ENCODE results near the gene FOXR1.
A peak's percentile ranks its signal among the peaks of the same experiment; 100 is the strongest.

The FOXR1 gene

GRCh38 chr11:118971646-118972045 is at the start of gene FOXR1:
FOXR1 (plus strand) TSS chr11:118971761; CDS start chr11:118971932, 171 bp downstream.
- DNase-seq (ENCODE audit: low read depth) = no peak

- DNase-seq (ENCODE audit: low read depth) = no peak
Observed at GRCh38 chr11:118921929-118922744, 49.4 kb upstream of the FOXR1 start.

- no peak for DNase-seq (ENCODE audit: low read depth)
Observed at GRCh38 chr11:118922745-118923627, 48.6 kb upstream of the FOXR1 start.

GRCh38 chr11:118923721-118924587 is 47.6 kb upstream of the FOXR1 start:
- no peak for DNase-seq (ENCODE audit: low read depth)

- no peak for DNase-seq (ENCODE audit: low read depth)
Observed at GRCh38 chr11:118924591-118925585, 46.7 kb upstream of the FOXR1 start.

GRCh38 chr11:118927554-118928100 is 43.9 kb upstream of the FOXR1 start:
- DNase-seq (ENCODE audit: low read depth) = no peak

GRCh38 chr11:118928101-118928869 is 43.3 kb upstream of the FOXR1 start:
- DNase-seq (ENCODE audit: low read depth) = peak; percentile 90

GRCh38 chr11:118928870-118929500 is 42.6 kb upstream of the FOXR1 start:
- DNase-seq (ENCODE audit: low read depth) = no peak

GRCh38 chr11:118929501-118930093 is 42.0 kb upstream of the FOXR1 start:
- DNase-seq (ENCODE audit: low read depth) = no peak

- peak; percentile 81 for DNase-seq (ENCODE audit: low read depth)
Observed at GRCh38 chr11:118930094-118930712, 41.4 kb upstream of the FOXR1 start.

- no peak for DNase-seq (ENCODE audit: low read depth)
Observed at GRCh38 chr11:118931571-118931970, 40.0 kb upstream of the FOXR1 start.

- no peak for DNase-seq (ENCODE audit: low read depth)
Observed at GRCh38 chr11:118933486-118933885, 38.1 kb upstream of the FOXR1 start.

GRCh38 chr11:118935376-118935775 is 36.2 kb upstream of the FOXR1 start:
- no peak for DNase-seq (ENCODE audit: low read depth)

- DNase-seq (ENCODE audit: low read depth) = no peak
Observed at GRCh38 chr11:118938491-118939403, 32.8 kb upstream of the FOXR1 start.

GRCh38 chr11:118939404-118939915 is 32.1 kb upstream of the FOXR1 start:
- DNase-seq (ENCODE audit: low read depth) = no peak

- no peak for DNase-seq (ENCODE audit: low read depth)
Observed at GRCh38 chr11:118939953-118940598, 31.5 kb upstream of the FOXR1 start.

All from stimulated activated CD8-positive, alpha-beta memory T cell treated with anti-CD3 and anti-CD28 coated beads, Interleukin-15, amount 100 ng/mL, for 1 hour (primary cell).